ENCODE measurements around the gene SEC14L2. TPM values are rescaled to one million over a fixed set of nuclear protein-coding genes. Genes with fewer than 3 reads are reported as not detected.

SEC14L2 gene
- total RNA-seq, 2 donors from 2014 or later = 2.0 to 10.3 TPM

DNA sequence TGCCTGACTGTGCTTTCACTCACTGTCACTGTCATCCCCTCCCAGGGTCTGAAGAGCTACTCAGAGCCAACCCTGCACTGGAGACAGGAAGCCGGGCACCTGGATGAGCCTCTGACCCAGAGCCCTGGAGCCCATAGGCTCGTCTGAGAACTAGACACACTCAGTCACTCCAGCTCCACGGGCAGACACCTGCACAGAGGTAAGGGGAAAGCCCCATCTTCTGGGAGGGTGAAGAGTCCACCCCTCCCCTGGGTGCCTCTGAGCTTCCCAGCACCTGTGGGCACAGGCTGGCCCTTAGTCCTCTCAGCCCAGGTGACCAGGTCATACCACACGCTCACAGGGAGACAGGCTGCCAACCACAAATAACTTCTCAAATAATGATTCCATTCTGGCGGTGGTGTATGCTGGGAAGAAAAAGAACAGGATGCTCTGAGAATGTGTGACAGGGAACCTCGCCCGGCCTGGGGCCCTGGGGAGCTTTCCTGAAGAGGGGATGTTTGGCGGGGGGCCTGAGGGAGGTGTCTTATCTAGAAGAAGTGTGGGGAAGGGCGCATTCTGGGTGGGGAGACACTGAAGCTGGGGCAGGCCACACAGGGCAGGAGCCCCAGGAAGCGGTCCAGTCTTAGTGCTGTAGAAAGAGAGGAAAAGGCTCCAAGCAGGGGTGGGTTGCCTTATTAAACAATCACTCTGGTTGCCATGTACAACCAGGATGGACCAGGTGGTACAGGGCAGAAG lies 34.7 kb upstream of the SEC14L2 start:
- no peak overlapping the region for H3K27ac ChIP-seq
- no peaks in the 10 kb centered on the region for H3K36me3 ChIP-seq
- H3K27me3 ChIP-seq = no peaks in the 10 kb centered on the region
- intact Hi-C loops (cut with DNase I) = no loop called here
- H3K4me3 ChIP-seq = no peak overlapping the region
- DNase-seq = no peak
- TF ChIP-seq, protein P1, sequence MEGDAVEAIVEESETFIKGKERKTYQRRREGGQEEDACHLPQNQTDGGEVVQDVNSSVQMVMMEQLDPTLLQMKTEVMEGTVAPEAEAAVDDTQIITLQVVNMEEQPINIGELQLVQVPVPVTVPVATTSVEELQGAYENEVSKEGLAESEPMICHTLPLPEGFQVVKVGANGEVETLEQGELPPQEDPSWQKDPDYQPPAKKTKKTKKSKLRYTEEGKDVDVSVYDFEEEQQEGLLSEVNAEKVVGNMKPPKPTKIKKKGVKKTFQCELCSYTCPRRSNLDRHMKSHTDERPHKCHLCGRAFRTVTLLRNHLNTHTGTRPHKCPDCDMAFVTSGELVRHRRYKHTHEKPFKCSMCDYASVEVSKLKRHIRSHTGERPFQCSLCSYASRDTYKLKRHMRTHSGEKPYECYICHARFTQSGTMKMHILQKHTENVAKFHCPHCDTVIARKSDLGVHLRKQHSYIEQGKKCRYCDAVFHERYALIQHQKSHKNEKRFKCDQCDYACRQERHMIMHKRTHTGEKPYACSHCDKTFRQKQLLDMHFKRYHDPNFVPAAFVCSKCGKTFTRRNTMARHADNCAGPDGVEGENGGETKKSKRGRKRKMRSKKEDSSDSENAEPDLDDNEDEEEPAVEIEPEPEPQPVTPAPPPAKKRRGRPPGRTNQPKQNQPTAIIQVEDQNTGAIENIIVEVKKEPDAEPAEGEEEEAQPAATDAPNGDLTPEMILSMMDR (IDR thresholded peaks at IDR 0.05) = no peak
- no peaks in the 10 kb centered on the region for H3K4me1 ChIP-seq
- no peak overlapping the region for H3K9ac ChIP-seq (ENCODE audit: low read depth in 2 of 2, low read length in 2 of 2)
- no peaks in the 10 kb centered on the region for H3K9me3 ChIP-seq

DNA sequence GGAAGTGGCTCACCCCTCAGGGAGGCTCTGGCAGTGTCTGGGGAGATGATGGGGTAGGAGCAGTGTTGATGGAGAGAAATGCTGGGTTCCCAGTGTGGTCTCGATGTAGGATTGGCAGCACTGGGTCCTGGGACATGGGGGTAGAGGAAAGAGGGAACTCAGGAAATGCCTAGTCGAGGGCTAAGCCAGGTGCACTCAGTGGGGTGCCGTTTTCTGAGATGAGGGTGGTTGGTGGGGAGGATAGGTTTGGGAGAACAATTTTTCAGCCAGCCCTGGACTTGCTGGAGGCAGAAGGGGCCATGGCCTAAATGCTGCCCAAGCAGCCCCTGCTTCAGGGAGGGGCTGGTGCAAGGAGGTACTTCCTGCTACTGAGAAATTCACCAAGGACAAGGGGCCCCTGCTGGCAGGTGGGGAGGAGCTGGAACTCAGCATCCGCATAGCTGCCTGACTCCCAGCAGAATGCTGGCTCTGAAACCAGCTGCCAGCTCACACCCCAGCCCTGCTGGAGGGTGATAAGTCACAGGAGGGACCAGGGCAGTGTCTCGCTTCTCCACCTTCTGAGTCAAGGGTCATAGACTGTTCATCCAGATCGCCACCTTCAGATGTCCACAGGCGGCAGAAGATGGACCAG lies 34.1 kb upstream of the SEC14L2 start:
- DNase-seq = no peak
- no peaks in the 10 kb centered on the region for H3K9me3 ChIP-seq
- intact Hi-C loops (cut with DNase I) = no loop called here
- TF ChIP-seq, protein P1 (IDR thresholded peaks at IDR 0.05) = no peak
- no peak overlapping the region for H3K27ac ChIP-seq
- H3K4me1 ChIP-seq = no peaks in the 10 kb centered on the region
- no peaks in the 10 kb centered on the region for H3K27me3 ChIP-seq
- H3K4me3 ChIP-seq = no peak overlapping the region
- H3K9ac ChIP-seq (ENCODE audit: low read depth in 2 of 2, low read length in 2 of 2) = no peak overlapping the region
- H3K36me3 ChIP-seq = no peaks in the 10 kb centered on the region

DNA sequence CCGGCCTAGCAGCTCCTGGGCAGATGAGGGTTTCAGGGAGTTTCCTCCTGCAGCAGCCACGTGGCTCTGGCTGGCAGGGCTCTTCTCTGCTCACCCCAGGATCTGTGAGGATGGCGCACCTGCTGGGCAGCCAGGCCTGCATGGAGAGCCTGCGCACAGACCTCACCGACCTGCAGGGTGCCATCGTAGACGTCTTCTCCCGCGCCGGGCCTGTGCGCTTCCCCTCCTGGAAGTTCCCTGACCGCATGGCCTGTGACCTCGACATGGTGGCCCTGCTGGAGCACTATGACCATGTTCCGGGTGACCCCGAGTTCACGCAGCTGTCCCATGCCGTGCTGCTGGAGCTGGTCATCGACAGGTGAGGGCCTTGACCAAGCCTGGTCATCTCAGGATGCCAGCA lies 30.9 kb upstream of the SEC14L2 start:
- no peaks in the 10 kb centered on the region for H3K4me1 ChIP-seq
- no peaks in the 10 kb centered on the region for H3K27me3 ChIP-seq
- H3K9me3 ChIP-seq = no peaks in the 10 kb centered on the region
- H3K27ac ChIP-seq = no peak overlapping the region
- intact Hi-C loops (cut with DNase I) = no loop called here
- no peak overlapping the region for H3K9ac ChIP-seq (ENCODE audit: low read depth in 2 of 2, low read length in 2 of 2)
- no peak overlapping the region for H3K4me3 ChIP-seq
- TF ChIP-seq, protein P1 (IDR thresholded peaks at IDR 0.05) = no peak
- DNase-seq = no peak
- H3K36me3 ChIP-seq = no peaks in the 10 kb centered on the region

DNA sequence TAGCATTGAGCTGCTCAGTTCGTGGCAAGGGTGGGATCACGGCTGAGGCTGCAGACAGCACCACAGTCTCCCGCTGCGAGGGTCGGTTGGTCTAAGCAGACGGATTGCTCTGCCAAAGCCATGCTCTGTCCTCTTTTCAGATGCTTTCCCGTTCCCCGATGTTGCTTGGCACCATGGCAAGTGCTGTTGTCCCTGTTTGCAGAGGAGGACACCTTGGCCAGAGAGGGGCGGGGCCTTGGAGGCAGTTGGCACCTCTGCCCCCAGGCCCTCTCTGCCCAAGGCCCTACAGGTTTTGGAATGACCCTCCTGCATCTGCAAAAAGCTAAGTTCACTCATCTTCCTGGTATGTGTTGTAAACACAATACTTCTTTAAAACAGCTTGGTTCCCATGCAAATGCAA lies 28.4 kb upstream of the SEC14L2 start:
- H3K27me3 ChIP-seq = no peaks in the 10 kb centered on the region
- intact Hi-C loops (cut with DNase I) = no loop called here
- TF ChIP-seq, protein P1 (IDR thresholded peaks at IDR 0.05) = no peak
- H3K9me3 ChIP-seq = no peaks in the 10 kb centered on the region
- no peak overlapping the region for H3K9ac ChIP-seq (ENCODE audit: low read depth in 2 of 2, low read length in 2 of 2)
- H3K4me3 ChIP-seq = no peak overlapping the region
- no peaks in the 10 kb centered on the region for H3K4me1 ChIP-seq
- H3K36me3 ChIP-seq = no peaks in the 10 kb centered on the region
- no peak for DNase-seq
- no peak overlapping the region for H3K27ac ChIP-seq

DNA sequence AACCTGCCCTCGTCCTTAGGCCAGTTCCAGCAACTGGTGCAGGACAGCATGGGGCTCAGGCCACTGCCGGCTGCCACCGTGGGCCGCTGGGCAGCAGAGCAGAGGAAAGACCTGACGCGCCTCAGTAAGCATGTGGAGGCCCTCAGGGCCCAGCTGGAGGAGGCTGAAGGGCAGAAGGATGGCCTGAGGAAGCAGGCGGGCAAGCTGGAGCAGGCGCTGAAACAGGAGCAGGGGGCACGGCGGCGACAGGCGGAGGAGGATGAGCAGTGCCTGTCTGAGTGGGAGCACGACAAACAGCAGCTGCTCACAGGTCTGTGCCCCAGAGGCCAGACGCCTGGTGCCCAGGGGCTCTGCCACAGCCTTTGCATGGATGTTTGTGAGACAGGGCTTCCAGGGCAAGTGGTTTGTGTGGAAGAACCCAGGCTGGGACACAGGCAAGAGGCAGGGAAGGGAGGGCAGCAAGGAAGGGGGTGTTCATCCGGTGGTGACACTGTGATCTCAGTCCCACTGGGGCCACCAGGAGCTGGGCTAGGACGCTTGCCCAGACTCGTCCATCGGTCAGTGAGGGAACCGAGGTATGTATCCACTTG lies 26.1 kb upstream of the SEC14L2 start:
- Histone ChIP-seq H3K27me3 (no peaks in the 10 kb centered on the region), H3K4me1 (no peaks in the 10 kb centered on the region), H3K27ac (no peak overlapping the region), H3K9ac (ENCODE audit: low read depth in 2 of 2, low read length in 2 of 2) (no peak overlapping the region), H3K4me3 (no peak overlapping the region), H3K36me3 (no peaks in the 10 kb centered on the region), H3K9me3 (no peaks in the 10 kb centered on the region)
- TF ChIP-seq, protein P1 (IDR thresholded peaks at IDR 0.05) = no peak
- intact Hi-C loops (cut with DNase I) = no loop called here
- DNase-seq = no peak
